SU-DHL-6 (cell line): Measurements from ENCODE around the gene CALCOCO2.

ENCODE experiments used
- EZH2phosphoT487 ChIP-seq: fragments of 200-600 bp; sonication (generic), shearing (Covaris generic); conservative IDR thresholded peaks from 2 replicates; pipeline ENCODE4 v1.6.1; 2018; ENCODE audit warnings: mild to moderate bottlenecking, antibody characterized with exemption, low read length, moderate library complexity, mixed read lengths
- TF ChIP-seq, protein P1 (sequence below): fragments of 200-600 bp; sonication (generic); IDR thresholded peaks from one replicate; pipeline ENCODE4 v1.5.1; 2017; ENCODE audit warnings: antibody characterized with exemption, mild to moderate bottlenecking, low read length, moderate library complexity; ENCODE audit not compliant: insufficient read depth, poor library complexity, severe bottlenecking

DNA sequence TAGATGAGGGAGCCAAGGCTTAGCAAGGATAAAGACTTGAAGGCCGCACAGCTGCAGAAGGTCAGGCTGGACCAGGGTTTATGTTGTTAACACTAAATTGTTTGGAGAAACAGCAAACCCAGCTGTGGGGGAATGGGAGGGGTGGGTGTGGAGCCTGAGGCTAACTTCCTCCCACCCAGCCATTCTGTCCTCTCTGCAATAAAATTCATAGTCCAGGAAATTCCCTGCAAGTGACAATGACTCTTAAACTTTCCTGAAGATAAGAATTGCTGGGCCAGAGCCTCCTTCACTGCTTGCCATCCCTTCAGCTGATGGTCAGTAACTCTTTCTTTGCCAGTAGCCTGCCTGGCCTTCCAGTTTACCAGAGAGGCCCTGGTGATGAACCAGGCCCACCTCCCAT is 42.4 kb downstream of the CALCOCO2 start:
- TF ChIP-seq, protein P1, sequence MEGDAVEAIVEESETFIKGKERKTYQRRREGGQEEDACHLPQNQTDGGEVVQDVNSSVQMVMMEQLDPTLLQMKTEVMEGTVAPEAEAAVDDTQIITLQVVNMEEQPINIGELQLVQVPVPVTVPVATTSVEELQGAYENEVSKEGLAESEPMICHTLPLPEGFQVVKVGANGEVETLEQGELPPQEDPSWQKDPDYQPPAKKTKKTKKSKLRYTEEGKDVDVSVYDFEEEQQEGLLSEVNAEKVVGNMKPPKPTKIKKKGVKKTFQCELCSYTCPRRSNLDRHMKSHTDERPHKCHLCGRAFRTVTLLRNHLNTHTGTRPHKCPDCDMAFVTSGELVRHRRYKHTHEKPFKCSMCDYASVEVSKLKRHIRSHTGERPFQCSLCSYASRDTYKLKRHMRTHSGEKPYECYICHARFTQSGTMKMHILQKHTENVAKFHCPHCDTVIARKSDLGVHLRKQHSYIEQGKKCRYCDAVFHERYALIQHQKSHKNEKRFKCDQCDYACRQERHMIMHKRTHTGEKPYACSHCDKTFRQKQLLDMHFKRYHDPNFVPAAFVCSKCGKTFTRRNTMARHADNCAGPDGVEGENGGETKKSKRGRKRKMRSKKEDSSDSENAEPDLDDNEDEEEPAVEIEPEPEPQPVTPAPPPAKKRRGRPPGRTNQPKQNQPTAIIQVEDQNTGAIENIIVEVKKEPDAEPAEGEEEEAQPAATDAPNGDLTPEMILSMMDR = no peak
- TF ChIP-seq EZH2phosphoT487 = no peak
